GM19438 (cell line): ENCODE data around the gene MAN1B1.

Experiments used
- ATAC-seq: cut with Tn5 transposase; IDR thresholded peaks from one replicate; pipeline ENCODE4 v1.9.1; 2021; ENCODE audit warnings: low read depth; ENCODE audit not compliant: unreplicated experiment

The MAN1B1 gene

DNA sequence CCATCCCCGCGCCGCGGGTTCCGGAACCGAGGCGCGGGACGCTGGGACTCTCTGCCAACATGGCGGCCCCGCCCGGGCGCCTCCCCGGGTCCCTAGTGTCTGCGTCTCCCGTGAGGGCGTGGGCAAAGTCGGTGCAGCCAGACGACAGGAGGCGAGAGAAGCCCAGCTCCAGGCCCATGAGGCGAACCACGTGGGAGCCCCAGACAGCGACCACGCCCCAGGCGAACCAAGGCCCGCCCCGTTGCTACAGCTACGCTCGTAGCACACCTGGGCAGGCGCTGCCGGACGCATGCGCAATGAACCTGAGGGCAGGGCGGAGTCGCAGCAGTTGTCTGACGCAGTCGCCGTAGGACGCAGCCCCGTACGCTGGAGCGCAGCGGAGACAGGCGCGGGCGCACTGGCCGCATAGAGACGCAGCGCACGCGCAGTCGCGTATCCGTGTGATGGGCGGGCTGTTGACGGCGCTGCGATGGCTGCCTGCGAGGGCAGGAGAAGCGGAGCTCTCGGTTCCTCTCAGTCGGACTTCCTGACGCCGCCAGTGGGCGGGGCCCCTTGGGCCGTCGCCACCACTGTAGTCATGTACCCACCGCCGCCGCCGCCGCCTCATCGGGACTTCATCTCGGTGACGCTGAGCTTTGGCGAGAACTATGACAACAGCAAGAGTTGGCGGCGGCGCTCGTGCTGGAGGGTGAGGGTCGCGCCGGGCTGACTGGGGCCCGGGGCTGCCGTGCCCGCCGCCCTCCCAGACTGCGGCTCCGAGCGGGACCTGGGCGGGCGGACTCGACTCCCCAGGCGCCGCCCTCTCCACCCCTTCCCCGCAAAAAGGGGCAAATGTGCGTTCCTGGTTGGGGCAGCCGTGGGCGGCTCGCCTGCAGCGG lies at the start of gene MAN1B1:
TSS of gene MAN1B1 (plus strand) at position 455 of the 878 bp plus-strand sequence. CDS start at position 470, 15 bp downstream.
- peak; percentile 82 for ATAC-seq

GRCh38 chr9:137037035-137037434 lies 49.8 kb upstream of the MAN1B1 start:
- no peak for ATAC-seq

- ATAC-seq = no peak
Observed at GRCh38 chr9:137037483-137037882, 49.3 kb upstream of the MAN1B1 start.

GRCh38 chr9:137038916-137039315 lies 47.9 kb upstream of the MAN1B1 start:
- ATAC-seq = no peak

DNA sequence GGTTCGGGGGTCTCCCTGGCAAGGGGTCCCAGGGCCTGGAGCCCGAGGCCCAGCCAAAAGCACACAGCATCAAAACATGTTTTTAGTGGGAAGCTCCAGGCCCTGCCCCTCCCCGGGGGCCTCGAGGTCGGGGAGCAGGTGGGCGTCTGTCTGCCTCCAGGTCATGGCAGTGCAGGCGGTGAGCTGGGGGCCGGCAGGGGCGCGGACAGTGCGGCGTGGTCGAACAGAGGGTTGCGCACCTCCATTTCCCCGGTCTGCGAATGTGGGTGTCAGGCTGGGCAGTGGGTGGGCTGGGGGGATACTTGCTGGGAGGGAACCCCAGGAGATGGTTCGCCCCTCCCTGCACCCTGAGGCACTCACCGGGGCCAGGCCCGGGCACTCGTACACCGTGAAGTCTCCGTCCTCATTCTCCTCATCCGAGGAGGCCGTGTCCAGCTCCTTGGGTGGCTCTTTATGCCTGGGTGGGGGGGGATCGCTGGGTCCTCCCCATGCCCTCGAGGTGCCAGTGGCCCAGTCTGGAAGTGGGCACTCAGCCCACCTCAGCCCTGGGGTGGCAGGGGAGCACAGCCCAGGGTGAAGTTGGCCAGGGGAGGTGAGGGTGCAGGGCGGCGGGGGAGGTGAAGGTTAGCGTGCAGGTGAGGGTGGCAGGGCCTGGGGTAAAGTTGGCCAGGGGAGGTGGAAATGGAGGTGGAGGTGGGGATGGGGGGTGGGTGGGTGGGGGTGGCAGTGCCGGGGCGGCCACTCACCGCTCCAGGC lies 47.0 kb upstream of the MAN1B1 start:
- ATAC-seq = no peak

DNA sequence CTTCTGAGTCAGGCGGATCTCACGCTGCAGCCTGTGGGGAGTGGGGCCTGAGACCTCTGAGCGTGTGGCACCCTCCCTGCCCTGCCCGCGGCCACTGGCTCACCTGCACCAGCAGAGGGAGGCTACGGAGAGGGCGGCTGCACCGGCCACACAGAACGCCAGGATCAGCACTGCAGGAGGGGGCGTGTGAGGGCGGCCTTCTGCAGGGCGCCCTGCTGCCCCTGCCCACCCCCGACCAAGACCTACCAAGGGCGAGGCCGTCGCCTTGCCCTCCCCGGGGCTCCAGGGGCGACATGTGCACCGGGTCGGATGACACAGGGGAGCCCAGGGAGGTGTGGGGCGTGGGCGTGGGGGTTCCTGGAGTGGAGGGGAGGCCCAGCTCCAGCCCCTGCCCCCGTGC lies 46.2 kb upstream of the MAN1B1 start:
- no peak for ATAC-seq

DNA sequence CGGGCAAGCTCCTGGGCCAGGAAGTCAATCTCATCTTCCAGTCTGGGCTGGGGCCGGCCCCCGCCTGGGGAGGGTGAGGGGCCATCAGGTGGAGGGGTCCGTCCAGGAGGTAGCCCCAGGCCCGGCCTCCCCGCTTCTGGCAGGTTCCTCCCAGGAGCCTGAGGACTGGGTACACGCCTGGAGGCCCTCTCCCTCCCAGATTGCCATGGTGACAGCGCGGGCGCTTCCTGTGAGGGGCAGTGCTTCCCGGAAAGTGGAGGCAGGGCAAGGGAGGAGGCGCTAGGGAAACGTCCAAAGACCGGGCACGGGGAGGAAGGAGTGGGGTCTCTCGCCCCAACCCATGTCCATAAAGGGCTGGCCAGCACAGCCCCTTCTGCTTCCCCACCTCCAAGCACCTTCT lies 45.7 kb upstream of the MAN1B1 start:
- no peak for ATAC-seq

GRCh38 chr9:137042751-137043727 lies 43.7 kb upstream of the MAN1B1 start:
- no peak for ATAC-seq

- ATAC-seq = no peak
Observed at GRCh38 chr9:137044037-137044436, 42.7 kb upstream of the MAN1B1 start.

DNA sequence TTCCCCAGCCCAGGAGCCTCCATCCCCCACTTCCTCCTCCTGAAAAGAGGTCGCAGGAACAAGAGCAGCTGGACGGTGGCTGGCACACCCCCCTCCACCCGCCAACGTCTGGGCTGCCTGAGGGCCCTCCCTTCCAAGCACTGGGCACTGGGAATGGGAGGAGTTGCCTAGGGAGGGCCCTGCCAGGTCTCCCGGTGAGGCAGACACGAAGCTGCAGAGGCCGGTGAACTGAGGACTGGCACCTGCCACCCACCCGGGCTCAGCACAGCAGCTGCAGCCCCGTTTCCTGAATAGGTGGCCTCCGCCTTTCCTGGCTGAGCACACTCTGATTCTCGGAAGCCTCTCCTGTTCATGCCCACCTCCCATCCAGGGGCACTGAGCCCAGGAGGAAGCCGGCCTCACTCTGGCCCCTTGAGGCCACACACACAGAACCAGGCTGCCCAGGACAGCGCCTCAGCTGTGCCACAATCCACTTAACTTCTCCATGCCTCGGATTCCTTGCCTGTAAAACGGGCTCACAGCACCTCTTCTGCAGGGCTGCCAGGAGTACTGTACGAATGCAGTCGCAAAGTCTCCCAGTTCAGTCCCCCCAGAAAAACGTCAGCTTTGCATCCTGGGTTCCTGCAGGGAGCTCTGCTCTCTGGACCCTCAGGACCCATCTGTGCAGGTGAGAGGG lies 42.1 kb upstream of the MAN1B1 start:
- no peak for ATAC-seq

DNA sequence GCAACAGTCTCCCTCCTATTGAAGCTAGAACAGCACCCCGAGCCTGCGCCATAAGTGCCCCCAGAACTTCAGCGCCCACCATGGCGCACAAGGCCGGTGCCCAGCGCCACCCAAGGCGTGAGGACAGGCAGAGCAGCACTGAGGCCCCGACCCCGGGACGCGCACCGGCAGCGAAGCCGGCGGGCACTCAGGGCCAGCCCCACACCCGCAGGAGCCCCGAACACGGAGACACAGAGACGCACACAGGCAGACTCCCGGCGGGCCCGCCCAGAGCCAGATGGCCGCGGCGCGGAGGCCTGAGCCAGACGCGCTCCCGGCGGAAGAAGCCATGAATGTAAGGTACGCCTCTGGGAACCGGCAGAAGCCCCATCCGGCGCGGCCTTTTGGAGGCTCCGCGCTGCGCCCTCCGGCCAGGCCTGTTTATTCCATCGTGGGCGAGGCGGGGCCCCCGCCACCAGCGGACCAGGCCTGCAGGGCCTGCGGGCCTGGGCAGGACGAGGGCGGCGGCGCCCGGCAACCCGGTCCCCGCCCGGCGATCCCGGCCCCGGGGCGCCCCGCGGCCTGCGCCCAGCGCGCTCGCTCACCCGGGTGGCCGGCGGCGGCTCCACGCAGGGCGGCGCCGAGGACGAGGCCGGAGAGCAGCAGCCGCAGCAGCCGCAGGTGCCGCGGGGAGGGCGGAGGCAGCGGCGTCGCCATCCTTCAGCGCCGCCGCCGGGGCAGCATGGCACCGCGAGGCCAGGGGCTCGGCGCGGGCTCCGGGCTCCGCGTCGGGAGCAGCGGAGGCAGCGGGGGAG lies 41.3 kb upstream of the MAN1B1 start:
- no peak for ATAC-seq

DNA sequence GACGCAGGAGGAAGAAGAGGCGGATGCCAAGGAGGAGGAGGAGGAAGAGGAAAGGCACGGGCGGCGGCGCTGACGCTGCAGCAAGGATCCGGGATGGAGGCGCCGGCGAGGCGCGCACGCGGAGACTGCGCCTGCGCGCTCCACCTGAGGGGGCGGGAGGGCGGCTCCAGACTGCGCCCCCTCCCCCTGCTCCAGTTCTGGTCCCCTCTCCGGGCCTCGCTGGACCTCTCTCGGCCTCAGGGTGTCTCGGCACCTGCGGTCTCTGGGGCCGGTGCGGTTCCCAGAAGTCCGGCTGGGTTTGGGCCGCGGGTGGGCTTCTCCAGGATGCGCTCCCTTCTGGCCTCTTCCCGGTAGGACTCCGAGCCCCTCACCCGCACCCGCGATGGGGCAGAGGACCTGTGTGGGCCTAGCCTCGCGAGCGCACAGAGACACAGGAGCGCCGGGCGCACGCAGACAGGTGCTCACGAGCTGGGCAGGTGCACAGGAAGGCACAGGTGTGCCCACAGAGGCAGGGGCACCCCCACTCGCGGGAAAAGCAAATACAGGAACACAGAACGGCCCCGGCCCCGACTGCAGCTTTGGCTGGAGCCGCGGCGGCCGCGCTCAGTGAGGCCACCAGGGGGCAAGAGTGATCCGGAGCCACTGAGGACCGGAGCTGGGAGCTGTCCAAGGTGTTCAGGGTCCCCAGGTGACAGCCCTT lies 40.5 kb upstream of the MAN1B1 start, which contains the start of gene NPDC1:
TSS of gene NPDC1 (minus strand) at position 90 of the 700 bp plus-strand sequence. CDS start 188 bp downstream, outside the sequence.
- ATAC-seq = no peak

GRCh38 chr9:137048655-137049543 lies 37.9 kb upstream of the MAN1B1 start:
- no peak for ATAC-seq

GRCh38 chr9:137049544-137050449 lies 37.0 kb upstream of the MAN1B1 start:
- ATAC-seq = no peak

- no peak for ATAC-seq
Observed at GRCh38 chr9:137050570-137050969, 36.2 kb upstream of the MAN1B1 start.

DNA sequence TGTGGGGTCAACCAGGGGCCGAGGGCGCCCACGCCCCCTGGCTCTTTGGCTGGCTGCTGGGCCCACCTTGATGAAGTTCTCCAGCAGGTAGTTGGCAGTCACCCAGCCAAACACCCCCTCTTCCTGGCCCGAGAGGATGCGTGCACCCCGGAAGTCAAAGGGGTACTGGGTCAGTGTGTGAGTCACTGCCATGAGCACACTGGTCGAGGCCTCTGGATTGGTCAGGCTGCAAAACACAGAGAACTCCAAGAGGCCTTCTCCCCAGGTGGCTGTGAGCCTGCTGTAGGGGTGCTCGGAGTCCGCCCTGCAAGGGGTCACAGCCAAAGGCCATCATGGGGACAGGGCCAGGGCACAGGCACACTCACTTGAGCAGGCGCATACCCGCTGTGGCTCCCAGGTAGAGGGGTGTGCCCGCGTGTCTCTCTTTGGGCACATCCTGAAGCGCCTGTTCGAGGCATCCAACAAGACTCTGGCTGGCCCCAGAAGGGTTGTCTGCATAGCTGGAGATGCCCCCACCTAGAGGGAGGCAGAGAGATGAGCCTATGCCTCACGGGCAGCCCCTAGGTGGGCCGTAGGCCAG lies 35.5 kb upstream of the MAN1B1 start:
- ATAC-seq = no peak
